Measurements from ENCODE around the gene ZNF880.

GRCh38 chr19:52397310-52398080 is 27.8 kb downstream of the ZNF880 start, which contains the start of gene ZNF528:
- TF ChIP-seq CTCF (conservative IDR thresholded peaks at IDR 0.05; ENCODE audit: low read depth, low read length) (no peak), EZH2 (IDR thresholded peaks at IDR 0.05; ENCODE audit: low read length, unreplicated experiment) (no peak)

All from PC-3 (cell line).